K562 (cell line): ENCODE data around the gene ELP1. TPM values are rescaled to one million over a fixed set of nuclear protein-coding genes. Genes with fewer than 3 reads are reported as not detected.

Experiments
- ATAC-seq: fragments of 200-7000 bp; cut with Tn5 transposase; 3 replicates; pipeline ENCODE4 v1.9.1; 2020; ENCODE audit warnings: moderate library complexity
- BruUV-seq: library from RNA; stranded (reverse); fragments of 400-500 nt; replicated peaks from 2 replicates; lab custom pipeline; 2021; lab: Mats Ljungman, UMichigan
- CTCF ChIA-PET: fragments of 300-600 bp; formaldehyde crosslinking; extraction: SDS; loops from one replicate; lab custom pipeline; 2021; ENCODE audit warnings: low intra/inter-chr PET ratio; lab: Yijun Ruan, JAX
- POLR2A ChIA-PET: fragments of 300-600, 350-650 bp; sonication (Branson Sonifier 250); formaldehyde crosslinking; extraction: SDS; loops from one replicate; lab custom pipeline; 2021; ENCODE audit warnings: antibody characterized with exemption, inconsistent platforms; lab: Yijun Ruan, JAX
- DNase-seq, 4 experiments: peaks; one replicate each; pipeline versions ENCODE4 v3.0.0 to v3.0.0-alpha.2; 2011 to 2018; ENCODE audit warnings: low spot score in 3 of 4, mixed read lengths in 3 of 4; ENCODE audit errors: extremely low read depth in 1 of 4
- FAIRE-seq: peaks from 2 replicates; lab custom pipeline; 2011; peaks lifted over from hg19 to GRCh38; lab: Jason Lieb, UNC
- H2AFZ ChIP-seq: 2 replicates; pipeline ENCODE4 v1.6.0; 2011; ENCODE audit warnings: low read depth, low read length, control low read depth, inconsistent platforms
- H3K27ac ChIP-seq: fragments of 200-600 bp; 3 replicates; pipeline ENCODE4 v1.8.0; 2011; ENCODE audit warnings: low read depth, mild to moderate bottlenecking, control low read depth, inconsistent platforms, low read length, moderate library complexity, mixed read lengths; ENCODE audit errors: extremely low read depth
- H3K27me3 ChIP-seq, 2 experiments: fragments of 300-600 bp in 1 of 2; 2 replicates in 1 of 2; 3 replicates in 1 of 2; pipeline versions ENCODE4 v1.6.0 to v1.8.0; 2011; ENCODE audit warnings: inconsistent platforms in 2 of 2, low read length in 2 of 2, mild to moderate bottlenecking in 1 of 2, mixed read lengths in 1 of 2, moderate library complexity in 1 of 2; ENCODE audit not compliant: control insufficient read depth in 2 of 2, insufficient read depth in 2 of 2
- H3K36me3 ChIP-seq: fragments of 300-600 bp; 3 replicates; pipeline ENCODE4 v1.8.0; 2011; ENCODE audit warnings: mild to moderate bottlenecking, low read length, inconsistent platforms; ENCODE audit not compliant: control insufficient read depth, insufficient read depth
- H3K4me1 ChIP-seq, 2 experiments: fragments of 200-600 bp in 1 of 2; replicated peaks in 1 of 2; 2 replicates in 1 of 2; 3 replicates in 1 of 2; pipeline versions ENCODE4 v1.5.1 to v1.8.0; 2011; ENCODE audit warnings: inconsistent platforms in 2 of 2, low read length in 2 of 2, mild to moderate bottlenecking in 1 of 2, mixed read lengths in 1 of 2, moderate library complexity in 1 of 2; ENCODE audit not compliant: control insufficient read depth in 2 of 2, insufficient read depth in 2 of 2
- H3K4me2 ChIP-seq: 2 replicates; pipeline ENCODE4 v1.6.1; 2011; ENCODE audit warnings: low read length, control low read depth, inconsistent platforms, mixed read lengths; ENCODE audit not compliant: insufficient read depth
- H3K4me3 ChIP-seq: fragments of 200-600 bp; sonication (generic), shearing (Covaris generic); 2 replicates; pipeline ENCODE4 v1.5.1; 2016; ENCODE audit warnings: control low read depth, inconsistent platforms
- H3K79me2 ChIP-seq: fragments of 200-600 bp; 3 replicates; pipeline ENCODE4 v1.8.0; 2011; ENCODE audit warnings: low read length, inconsistent platforms; ENCODE audit not compliant: control insufficient read depth, insufficient read depth
- H3K9ac ChIP-seq, 2 experiments: 2 replicates each; pipeline versions ENCODE4 v1.6.0 to v1.6.1; 2011; ENCODE audit warnings: low read depth in 2 of 2, low read length in 2 of 2, control low read depth in 1 of 2, inconsistent platforms in 1 of 2, mild to moderate bottlenecking in 1 of 2, mixed read lengths in 1 of 2; ENCODE audit not compliant: insufficient read depth in 1 of 2
- H3K9me1 ChIP-seq: one replicate; pipeline ENCODE4 v1.6.0; 2011; ENCODE audit warnings: inconsistent platforms, mild to moderate bottlenecking, low read length, moderate library complexity; ENCODE audit not compliant: control insufficient read depth, insufficient read depth
- H3K9me3 ChIP-seq: replicated peaks from 2 replicates; pipeline ENCODE4 v1.5.1; 2011; ENCODE audit warnings: low read depth, low read length, inconsistent platforms; ENCODE audit not compliant: control insufficient read depth, insufficient read depth
- H4K20me1 ChIP-seq: replicated peaks from 2 replicates; pipeline ENCODE4 v1.6.1; 2011; ENCODE audit warnings: low read length, inconsistent platforms, mixed read lengths; ENCODE audit not compliant: control insufficient read depth, insufficient read depth
- WGBS: fragments of 100-300 bp; shearing (Covaris generic); methylation state at CpG from one replicate; pipeline ENCODE4 v1.1.6; 2016; ENCODE audit warnings: low coverage, mixed read lengths; ENCODE audit not compliant: insufficient coverage; ENCODE audit errors: missing lambda C conversion rate; 5-methylcytosine and 5-hydroxymethylcytosine counted together
- in situ Hi-C: fragments of 300-500 bp; cut with MboI; formaldehyde crosslinking; loops from 4 replicates; pipeline ENCODE4 v1.15.0; 2018; ENCODE audit warnings: inconsistent platforms, mixed read lengths
- intact Hi-C: fragments of 100-400 bp; cut with micrococcal nuclease; formaldehyde crosslinking; loops from 2 replicates; pipeline ENCODE4 v1.14.2; 2022
- polyA plus RNA-seq, 8 experiments: library from polyadenylated mRNA; depleted of rRNA in 4 of 8; stranded (reverse) in 5 of 8; unstranded in 3 of 8; fragments of >200 nt; fragmentation: Nextera tagmentation in 2 of 8; fragmentation: Illumina TruSeq in 1 of 8; extraction: Ambion mirVana in 2 of 8; extraction: Trizol in 1 of 8; gene quantifications; 2 replicates each; pipeline versions ENCODE4 v1.2.1 to v1.2.3, GENCODE V29; 2011 to 2014; ENCODE audit warnings: inconsistent platforms in 1 of 8, missing spikeins in 1 of 8
- total RNA-seq, 7 experiments: library from RNA; depleted of rRNA in 6 of 7; stranded (reverse); fragments of >200 nt in 6 of 7; fragmentation: Illumina TruSeq in 2 of 7; extraction: Trizol in 2 of 7; gene quantifications; 2 replicates each; pipeline versions ENCODE4 v1.2.1 to v1.2.3, GENCODE V29; 2011 to 2021; ENCODE audit warnings: low replicate concordance in 1 of 7
- TF ChIP-seq, protein P1 (sequence below): fragments of 450-650 bp; formaldehyde crosslinking; IDR thresholded peaks from 2 replicates; pipeline ENCODE4 v1.4.0; 2020; ENCODE audit warnings: mild to moderate bottlenecking, mixed read lengths
- TF ChIP-seq, protein P2 (sequence below), 2 experiments: fragments of 150-350 bp in 1 of 2; IDR thresholded peaks; 2 replicates each; pipeline ENCODE4 v1.6.1; 2012 to 2016; ENCODE audit warnings: low read depth in 2 of 2, low read length in 2 of 2, mild to moderate bottlenecking in 1 of 2, moderate library complexity in 1 of 2

ELP1 gene
- total and polyA plus RNA-seq, 9 of the 15 experiments (the other 6 are each of a cell fraction or from before 2014, with no cell fraction given), result 17.0 to 48.6 (median 39.7) TPM

DNA sequence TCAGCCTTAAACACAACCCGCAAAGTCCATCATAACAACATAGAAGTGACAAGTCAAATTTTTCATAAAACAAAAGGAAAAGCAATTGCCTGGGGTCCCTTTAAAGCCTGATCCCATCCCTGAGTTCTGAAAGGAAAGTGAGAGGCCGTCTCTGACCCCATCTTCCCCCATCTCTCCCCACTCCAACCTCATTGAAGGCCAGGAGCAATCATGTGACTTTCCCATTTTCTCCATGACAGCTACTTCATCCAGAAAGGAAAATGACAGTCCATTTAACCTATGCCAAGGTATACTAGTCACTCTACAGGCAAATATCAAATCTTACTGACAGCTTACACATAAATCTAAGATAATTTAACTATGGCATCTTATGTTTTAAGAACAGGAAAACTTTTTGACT, 56.4 kb downstream of the ELP1 start:
- TF ChIP-seq, protein P1, sequence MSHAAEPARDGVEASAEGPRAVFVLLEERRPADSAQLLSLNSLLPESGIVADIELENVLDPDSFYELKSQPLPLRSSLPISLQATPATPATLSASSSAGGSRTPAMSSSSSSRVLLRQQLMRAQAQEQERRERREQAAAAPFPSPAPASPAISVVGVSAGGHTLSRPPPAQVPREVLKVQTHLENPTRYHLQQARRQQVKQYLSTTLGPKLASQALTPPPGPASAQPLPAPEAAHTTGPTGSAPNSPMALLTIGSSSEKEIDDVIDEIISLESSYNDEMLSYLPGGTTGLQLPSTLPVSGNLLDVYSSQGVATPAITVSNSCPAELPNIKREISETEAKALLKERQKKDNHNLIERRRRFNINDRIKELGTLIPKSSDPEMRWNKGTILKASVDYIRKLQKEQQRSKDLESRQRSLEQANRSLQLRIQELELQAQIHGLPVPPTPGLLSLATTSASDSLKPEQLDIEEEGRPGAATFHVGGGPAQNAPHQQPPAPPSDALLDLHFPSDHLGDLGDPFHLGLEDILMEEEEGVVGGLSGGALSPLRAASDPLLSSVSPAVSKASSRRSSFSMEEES (CRISPR knock-in tag), result 0 out of 2 replicates have a peak, but pooled peaks have one; percentile 34
- TF ChIP-seq, protein P2, sequence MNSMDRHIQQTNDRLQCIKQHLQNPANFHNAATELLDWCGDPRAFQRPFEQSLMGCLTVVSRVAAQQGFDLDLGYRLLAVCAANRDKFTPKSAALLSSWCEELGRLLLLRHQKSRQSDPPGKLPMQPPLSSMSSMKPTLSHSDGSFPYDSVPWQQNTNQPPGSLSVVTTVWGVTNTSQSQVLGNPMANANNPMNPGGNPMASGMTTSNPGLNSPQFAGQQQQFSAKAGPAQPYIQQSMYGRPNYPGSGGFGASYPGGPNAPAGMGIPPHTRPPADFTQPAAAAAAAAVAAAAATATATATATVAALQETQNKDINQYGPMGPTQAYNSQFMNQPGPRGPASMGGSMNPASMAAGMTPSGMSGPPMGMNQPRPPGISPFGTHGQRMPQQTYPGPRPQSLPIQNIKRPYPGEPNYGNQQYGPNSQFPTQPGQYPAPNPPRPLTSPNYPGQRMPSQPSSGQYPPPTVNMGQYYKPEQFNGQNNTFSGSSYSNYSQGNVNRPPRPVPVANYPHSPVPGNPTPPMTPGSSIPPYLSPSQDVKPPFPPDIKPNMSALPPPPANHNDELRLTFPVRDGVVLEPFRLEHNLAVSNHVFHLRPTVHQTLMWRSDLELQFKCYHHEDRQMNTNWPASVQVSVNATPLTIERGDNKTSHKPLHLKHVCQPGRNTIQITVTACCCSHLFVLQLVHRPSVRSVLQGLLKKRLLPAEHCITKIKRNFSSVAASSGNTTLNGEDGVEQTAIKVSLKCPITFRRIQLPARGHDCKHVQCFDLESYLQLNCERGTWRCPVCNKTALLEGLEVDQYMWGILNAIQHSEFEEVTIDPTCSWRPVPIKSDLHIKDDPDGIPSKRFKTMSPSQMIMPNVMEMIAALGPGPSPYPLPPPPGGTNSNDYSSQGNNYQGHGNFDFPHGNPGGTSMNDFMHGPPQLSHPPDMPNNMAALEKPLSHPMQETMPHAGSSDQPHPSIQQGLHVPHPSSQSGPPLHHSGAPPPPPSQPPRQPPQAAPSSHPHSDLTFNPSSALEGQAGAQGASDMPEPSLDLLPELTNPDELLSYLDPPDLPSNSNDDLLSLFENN (IDR thresholded peaks at IDR 0.05; ENCODE audit: low read depth in 2 of 2, low read length in 2 of 2), result no peak
- ATAC-seq, result no peak
- no TSS peak for BruUV-seq
- H3K4me3 ChIP-seq, result no peak overlapping the region
- FAIRE-seq, result no peak
- no peak overlapping the region for H3K4me2 ChIP-seq
- intact Hi-C loops, result no loop called here
- no peak for DNase-seq
- H3K9ac ChIP-seq, result no peak overlapping the region
- 86% methylated on average over 2 of the region's 2 CpGs for WGBS
- peaks cover 89% of the 10 kb centered on the region for H3K36me3 ChIP-seq
- H2AFZ ChIP-seq, result no peak overlapping the region
- H3K27ac ChIP-seq, result no peak overlapping the region
- no peaks in the 10 kb centered on the region for H3K4me1 ChIP-seq
- H3K9me1 ChIP-seq, result no peaks in the 10 kb centered on the region
- in situ Hi-C loops, result loop anchor here (10.0 kb wide), 1 partner anchor 437 kb away; no protein-coding TSS in a partner anchor
- CTCF ChIA-PET, result no interaction called here
- POLR2A ChIA-PET, result no interaction called here
- H3K79me2 ChIP-seq, result no peaks in the 10 kb centered on the region
- no peaks in the 10 kb centered on the region for H3K27me3 ChIP-seq
- H3K9me3 ChIP-seq, result no peaks in the 10 kb centered on the region
- H4K20me1 ChIP-seq, result no peaks in the 10 kb centered on the region
